ENCODE results near the gene CCL21. TPM values are rescaled to one million over a fixed set of nuclear protein-coding genes. Genes with fewer than 3 reads are reported as not detected.
A peak's percentile ranks its signal among the peaks of the same experiment; 100 is the strongest.

The CCL21 gene
- total and polyA plus RNA-seq, 10 of the 15 experiments (the other 5 are each of a cell fraction or from before 2014, with no cell fraction given): 0.26 TPM; not detected in 9

DNA sequence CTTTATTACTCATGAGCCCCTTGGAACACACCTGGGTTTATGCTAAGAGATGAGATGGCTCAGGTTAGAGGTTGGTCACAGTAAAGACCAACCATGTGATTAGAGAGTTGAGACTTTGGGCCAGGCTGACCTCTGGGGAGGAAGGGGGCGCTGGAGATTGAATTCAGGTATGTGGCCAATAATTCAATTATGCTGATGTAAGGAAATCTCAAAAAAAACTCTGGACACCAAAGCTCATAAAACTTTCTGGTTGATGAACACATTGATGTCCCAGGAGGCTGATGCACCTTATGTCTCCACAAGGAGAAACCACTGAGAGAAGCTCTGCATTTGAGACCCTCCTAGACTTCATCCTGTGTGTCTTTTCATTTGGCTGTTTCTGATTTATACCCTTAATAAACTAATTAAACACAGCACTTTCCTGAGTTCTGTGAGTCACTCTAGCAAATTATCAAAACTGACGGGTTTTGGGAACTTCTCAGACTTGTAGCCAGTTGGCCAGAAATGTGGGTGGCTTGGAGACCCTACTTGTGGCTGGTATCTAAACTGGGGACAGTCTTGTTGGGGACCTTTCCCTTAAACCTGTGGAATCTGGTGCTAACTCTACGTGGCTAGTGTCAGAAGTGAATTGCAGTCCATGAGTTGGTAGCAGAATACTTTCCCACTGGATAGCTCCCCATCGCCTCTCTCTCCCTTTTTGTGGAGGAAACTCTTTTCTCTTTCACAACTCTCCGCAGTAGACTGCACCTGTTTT is 40.0 kb downstream of the CCL21 start (continued):
- TF ChIP-seq, protein P1, sequence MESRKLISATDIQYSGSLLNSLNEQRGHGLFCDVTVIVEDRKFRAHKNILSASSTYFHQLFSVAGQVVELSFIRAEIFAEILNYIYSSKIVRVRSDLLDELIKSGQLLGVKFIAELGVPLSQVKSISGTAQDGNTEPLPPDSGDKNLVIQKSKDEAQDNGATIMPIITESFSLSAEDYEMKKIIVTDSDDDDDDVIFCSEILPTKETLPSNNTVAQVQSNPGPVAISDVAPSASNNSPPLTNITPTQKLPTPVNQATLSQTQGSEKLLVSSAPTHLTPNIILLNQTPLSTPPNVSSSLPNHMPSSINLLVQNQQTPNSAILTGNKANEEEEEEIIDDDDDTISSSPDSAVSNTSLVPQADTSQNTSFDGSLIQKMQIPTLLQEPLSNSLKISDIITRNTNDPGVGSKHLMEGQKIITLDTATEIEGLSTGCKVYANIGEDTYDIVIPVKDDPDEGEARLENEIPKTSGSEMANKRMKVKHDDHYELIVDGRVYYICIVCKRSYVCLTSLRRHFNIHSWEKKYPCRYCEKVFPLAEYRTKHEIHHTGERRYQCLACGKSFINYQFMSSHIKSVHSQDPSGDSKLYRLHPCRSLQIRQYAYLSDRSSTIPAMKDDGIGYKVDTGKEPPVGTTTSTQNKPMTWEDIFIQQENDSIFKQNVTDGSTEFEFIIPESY (IDR thresholded peaks at IDR 0.05): no peak
- TF ChIP-seq, protein P2, sequence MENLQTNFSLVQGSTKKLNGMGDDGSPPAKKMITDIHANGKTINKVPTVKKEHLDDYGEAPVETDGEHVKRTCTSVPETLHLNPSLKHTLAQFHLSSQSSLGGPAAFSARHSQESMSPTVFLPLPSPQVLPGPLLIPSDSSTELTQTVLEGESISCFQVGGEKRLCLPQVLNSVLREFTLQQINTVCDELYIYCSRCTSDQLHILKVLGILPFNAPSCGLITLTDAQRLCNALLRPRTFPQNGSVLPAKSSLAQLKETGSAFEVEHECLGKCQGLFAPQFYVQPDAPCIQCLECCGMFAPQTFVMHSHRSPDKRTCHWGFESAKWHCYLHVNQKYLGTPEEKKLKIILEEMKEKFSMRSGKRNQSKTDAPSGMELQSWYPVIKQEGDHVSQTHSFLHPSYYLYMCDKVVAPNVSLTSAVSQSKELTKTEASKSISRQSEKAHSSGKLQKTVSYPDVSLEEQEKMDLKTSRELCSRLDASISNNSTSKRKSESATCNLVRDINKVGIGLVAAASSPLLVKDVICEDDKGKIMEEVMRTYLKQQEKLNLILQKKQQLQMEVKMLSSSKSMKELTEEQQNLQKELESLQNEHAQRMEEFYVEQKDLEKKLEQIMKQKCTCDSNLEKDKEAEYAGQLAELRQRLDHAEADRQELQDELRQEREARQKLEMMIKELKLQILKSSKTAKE (IDR thresholded peaks at IDR 0.05; ENCODE audit: low read depth, poor library complexity, severe bottlenecking): no peak
- no peak for TF ChIP-seq KDM1A (IDR thresholded peaks at IDR 0.05; ENCODE audit: borderline replicate concordance)

- RAD21 ChIA-PET (ENCODE audit: unreplicated experiment): interaction anchor here (0.9 to 1.7 kb wide), 3 partner anchors 28 to 45 kb away, joined by 3 to 7 read pairs (median 5); partner anchors contain the start of genes DCTN3 and SIGMAR1
- no peaks in the 10 kb centered on the region for H3K27me3 ChIP-seq (replicated peaks in 1 of 2; ENCODE audit: control insufficient read depth in 2 of 2, insufficient read depth in 2 of 2, low read length in 1 of 2)
- peak overlapping the region; percentile 47 for H3K27ac ChIP-seq (ENCODE audit: control insufficient read depth, insufficient read depth)
- 5% methylated on average over 32 of the region's 55 CpGs for WGBS (ENCODE audit: insufficient coverage, insufficient replicate concordance, low lambda C conversion rate, missing lambda C conversion rate)
- SMC1A ChIA-PET (ENCODE audit: uncharacterized antibody, unreplicated experiment): interaction anchor here (0.7 to 1.1 kb wide), 2 partner anchors 19 to 21 kb away, joined by 3 read pairs; no protein-coding TSS in a partner anchor
- TSS peak; percentile 76 for BruUV-seq (replicated peaks)
- peak; percentile 91 for FAIRE-seq
- POLR2A ChIA-PET: no interaction called here
- peak; percentile 92 for ATAC-seq
- intact Hi-C loops (cut with micrococcal nuclease; ENCODE audit: unreplicated experiment): no loop called here
- H3K4me2 ChIP-seq (ENCODE audit: control insufficient read depth, insufficient read depth): peak overlapping the region; percentile 96
- no peaks in the 10 kb centered on the region for H3K36me3 ChIP-seq (ENCODE audit: control insufficient read depth in 2 of 2, insufficient read depth in 2 of 2, low read length in 1 of 2)
- peak overlapping the region; percentile 82 for H2AFZ ChIP-seq (ENCODE audit: control insufficient read depth, low read depth, low read length)
- H3K9ac ChIP-seq (ENCODE audit: control insufficient read depth, insufficient read depth, low read length): peak overlapping the region; percentile 77; the same call in 1 of the 2 replicates
- H4K20me1 ChIP-seq (ENCODE audit: control insufficient read depth, insufficient read depth): no peaks in the 10 kb centered on the region
- CTCF ChIA-PET: interaction anchor here (0.6 to 3.2 kb wide), 14 partner anchors 9 to 289 kb away, joined by 3 to 23 read pairs (median 3); partner anchors contain the start of genes GALT, MYORG and SIGMAR1
- H3K9me3 ChIP-seq (replicated peaks; ENCODE audit: control insufficient read depth, insufficient read depth, low read length): no peaks in the 10 kb centered on the region; the same call in 2 of the 3 replicates
- no peaks in the 10 kb centered on the region for H3K79me2 ChIP-seq (ENCODE audit: control insufficient read depth, insufficient read depth, low read length)
- in situ Hi-C loops (cut with MboI): no loop called here
- H3K4me3 ChIP-seq: peak overlapping the region; percentile 97
- H3K4me1 ChIP-seq (ENCODE audit: control insufficient read depth, insufficient read depth, low read length): peaks cover 9% of the 10 kb centered on the region
- no peak for DNase-seq (ENCODE audit: low read depth, low spot score)
- no peak for TF ChIP-seq CEBPZ (IDR thresholded peaks at IDR 0.05; ENCODE audit: low read depth, low read length)
- TF ChIP-seq, protein P3, sequence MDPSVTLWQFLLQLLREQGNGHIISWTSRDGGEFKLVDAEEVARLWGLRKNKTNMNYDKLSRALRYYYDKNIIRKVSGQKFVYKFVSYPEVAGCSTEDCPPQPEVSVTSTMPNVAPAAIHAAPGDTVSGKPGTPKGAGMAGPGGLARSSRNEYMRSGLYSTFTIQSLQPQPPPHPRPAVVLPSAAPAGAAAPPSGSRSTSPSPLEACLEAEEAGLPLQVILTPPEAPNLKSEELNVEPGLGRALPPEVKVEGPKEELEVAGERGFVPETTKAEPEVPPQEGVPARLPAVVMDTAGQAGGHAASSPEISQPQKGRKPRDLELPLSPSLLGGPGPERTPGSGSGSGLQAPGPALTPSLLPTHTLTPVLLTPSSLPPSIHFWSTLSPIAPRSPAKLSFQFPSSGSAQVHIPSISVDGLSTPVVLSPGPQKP (IDR thresholded peaks at IDR 0.05; ENCODE audit: low read depth, low read length): no peak
- no peak for TF ChIP-seq TBL1XR1 (IDR thresholded peaks at IDR 0.05; ENCODE audit: low read depth, low read length)
- TF ChIP-seq, protein P4, sequence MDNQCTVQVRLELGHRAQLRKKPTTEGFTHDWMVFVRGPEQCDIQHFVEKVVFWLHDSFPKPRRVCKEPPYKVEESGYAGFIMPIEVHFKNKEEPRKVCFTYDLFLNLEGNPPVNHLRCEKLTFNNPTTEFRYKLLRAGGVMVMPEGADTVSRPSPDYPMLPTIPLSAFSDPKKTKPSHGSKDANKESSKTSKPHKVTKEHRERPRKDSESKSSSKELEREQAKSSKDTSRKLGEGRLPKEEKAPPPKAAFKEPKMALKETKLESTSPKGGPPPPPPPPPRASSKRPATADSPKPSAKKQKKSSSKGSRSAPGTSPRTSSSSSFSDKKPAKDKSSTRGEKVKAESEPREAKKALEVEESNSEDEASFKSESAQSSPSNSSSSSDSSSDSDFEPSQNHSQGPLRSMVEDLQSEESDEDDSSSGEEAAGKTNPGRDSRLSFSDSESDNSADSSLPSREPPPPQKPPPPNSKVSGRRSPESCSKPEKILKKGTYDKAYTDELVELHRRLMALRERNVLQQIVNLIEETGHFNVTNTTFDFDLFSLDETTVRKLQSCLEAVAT (IDR thresholded peaks at IDR 0.05): peak; percentile 44; the same call in 1 of the 2 replicates
Measured at GRCh38 chr9:34665381-34666250, 44.3 kb downstream of the CCL21 start.
